Globus pallidus (tissue), 1 donor: ENCODE data around the gene ALKBH6.
"Not testable (repeated sequence)": the region's sequence is repeated elsewhere in the genome, so short reads cannot be mapped to it uniquely, and the experiment has no call there.

Source experiments
- DNase-seq: peaks from one replicate; pipeline ENCODE4 v3.0.0-alpha.2; 2015; ENCODE audit warnings: low spot score

ALKBH6 gene

DNA sequence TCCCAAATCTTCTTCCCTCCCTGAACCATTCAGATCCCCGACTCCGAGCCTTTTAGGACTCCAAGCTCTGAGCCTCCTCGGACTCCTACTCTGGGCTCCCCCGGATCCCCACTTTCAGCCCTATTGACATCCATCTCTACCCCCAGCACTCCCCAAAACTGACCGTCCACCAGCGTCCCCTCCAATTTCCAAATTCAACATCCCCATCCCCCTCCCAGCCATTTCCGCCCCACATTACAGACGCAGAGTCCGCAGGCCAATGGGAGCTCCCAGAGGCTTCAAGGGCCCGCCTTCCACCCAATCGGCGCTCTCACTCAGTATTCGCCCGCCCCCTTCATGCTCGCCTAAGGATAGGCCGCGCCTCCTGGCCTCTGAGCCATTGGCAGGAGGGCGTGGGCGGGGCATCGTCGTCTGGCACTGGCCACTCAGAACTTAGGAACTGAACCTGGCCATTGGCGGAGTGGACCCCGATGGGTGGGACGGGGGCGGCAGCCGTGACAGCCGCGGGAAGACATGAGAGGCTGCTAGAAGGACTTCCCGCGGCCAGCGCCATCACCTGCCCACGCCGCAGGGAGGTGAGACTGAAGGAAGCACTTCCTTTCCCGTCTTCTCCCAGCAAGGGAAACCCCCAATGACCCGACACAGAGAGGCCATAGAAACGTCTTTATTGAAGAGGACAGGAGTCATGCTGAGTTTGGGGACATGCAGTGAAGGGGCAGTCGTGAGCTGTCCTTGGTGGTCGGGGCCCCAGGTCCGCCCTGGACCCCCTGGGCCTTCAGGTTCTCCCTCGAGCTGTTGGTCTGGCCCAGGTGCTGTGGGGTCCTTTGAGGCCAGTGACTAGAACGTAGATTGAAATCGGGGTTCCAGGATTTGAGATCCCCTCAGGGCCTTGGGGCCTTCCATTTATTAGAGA lies at the start of gene ALKBH6:
Gene ALKBH6, minus strand, starts transcription at position 202 of the 913 bp plus-strand sequence. CDS start 816 bp downstream, outside the sequence.
- DNase-seq = peak; percentile 99

DNA sequence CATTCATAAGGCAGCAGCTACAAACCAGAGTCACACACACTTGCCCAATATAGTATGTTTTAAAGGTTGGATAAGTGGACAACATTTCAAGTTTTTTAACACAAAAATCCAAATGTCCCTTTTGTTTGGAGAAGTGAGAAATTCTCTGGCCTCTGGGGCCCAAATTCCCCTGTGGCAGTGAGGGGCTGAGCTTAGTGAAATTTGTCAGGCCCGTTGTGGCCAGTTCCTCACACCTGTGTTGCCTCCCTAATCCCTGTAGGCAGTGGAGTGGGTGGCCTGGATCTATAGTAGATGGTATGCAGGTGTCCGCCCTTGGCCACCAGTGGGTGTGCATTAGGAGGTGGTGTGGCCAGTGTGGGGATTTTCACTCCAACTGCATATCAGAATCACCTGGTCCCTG lies 47.4 kb upstream of the ALKBH6 start:
- no peak for DNase-seq

GRCh38 chr19:36060430-36060829 lies 46.4 kb upstream of the ALKBH6 start:
- DNase-seq = peak; percentile 86

GRCh38 chr19:36059180-36059910 lies 45.3 kb upstream of the ALKBH6 start:
- no peak for DNase-seq

DNA sequence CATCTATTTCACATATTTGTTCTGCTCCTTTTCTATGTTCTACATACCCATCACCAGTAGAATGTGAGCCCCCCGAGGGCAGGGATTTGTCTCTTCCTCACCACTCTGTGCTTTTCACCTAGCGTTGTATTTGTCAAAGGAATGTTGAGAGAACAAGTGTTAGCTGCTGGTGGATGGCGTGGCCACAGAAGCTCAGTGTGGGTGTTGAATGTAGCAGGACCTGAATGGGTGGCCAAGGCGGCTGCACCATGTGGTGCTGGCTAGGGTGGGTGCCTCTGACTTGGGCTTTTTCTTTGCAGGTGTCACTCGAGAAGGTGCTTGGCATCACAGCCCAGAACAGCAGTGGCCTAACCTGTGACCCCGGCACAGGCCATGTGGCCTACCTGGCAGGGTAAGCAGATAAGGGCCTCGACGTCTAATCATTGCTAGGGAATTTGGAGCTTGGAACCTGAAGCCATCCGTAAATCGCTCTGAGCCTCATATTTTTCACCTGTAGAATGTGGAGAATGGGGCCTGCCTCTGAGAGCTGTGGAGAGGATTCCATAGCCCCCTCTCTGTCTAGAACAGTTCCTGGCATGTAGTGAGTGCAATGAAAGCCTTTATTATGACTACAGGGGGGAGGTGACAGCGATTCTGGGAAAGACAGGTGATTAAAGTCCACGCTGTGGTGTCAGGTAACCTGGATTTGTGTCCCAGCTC lies 44.6 kb upstream of the ALKBH6 start:
- no peak for DNase-seq

GRCh38 chr19:36054733-36055686 lies 41.0 kb upstream of the ALKBH6 start, which contains the start of gene WDR62:
WDR62 (plus strand) TSS chr19:36054897; CDS start chr19:36054972, 75 bp downstream.
- no peak for DNase-seq

GRCh38 chr19:36054119-36054732 lies 40.2 kb upstream of the ALKBH6 start, which contains the start of gene THAP8:
THAP8 (minus strand) TSS chr19:36054285; CDS start chr19:36054217, 68 bp downstream.
- peak; percentile 99 for DNase-seq

DNA sequence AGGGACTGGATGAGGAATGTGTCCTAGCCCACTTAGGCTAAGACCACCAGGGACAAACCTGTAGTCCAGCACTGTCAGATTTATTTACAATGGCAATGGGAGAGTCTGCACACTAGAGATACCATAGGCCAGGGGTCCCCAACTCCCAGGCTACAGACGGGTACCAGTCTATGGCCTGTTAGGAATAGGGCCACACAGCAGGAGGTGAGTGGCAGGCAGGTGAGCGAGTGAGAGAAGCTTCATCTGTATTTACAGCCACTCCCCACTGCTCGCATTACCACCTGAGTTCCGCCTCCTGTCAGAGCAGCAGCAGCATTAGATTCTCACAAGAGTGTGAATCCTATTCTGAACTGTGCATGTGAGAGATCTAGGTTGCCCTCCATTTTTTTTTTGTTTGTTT lies 37.6 kb upstream of the ALKBH6 start:
- DNase-seq = no peak

DNA sequence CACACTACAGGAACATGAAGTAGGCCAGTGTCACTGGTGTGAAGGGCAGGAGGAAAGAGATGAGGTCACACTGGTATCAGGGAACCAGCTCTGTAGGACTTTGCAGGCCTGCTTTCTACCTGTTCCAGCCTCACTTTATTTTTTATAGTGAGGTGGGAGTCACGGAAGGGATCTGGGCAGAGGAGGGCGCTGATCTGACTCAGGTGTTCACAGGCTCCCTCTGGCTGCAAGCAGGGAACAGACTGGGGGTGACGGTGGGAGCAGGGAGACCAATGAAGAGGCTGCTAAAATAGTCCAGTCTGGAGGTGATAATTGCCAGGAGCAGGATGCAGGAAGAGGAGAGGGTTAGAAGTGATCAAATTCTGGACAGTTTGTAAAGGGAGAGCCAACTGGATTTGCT lies 37.2 kb upstream of the ALKBH6 start:
- DNase-seq = no peak

GRCh38 chr19:36049080-36049698 lies 35.2 kb upstream of the ALKBH6 start:
- DNase-seq = no peak

DNA sequence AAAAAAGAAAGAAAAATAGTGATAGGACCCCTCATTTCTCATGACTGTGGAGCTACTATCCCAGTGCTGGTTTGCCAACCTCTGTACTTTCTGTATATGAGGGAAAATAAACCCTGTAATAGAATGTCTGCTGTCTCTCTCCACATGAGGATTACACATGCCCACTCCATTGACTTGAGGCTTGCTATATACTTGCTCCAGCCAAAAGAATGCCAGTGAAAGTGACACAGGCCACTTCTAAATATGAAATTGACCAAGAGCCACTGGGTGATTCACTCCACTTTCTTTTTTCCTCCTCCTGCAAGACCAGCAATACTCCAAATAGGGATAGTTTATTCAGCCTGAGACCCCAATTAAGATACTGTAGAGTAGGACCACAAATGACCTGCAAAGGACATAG lies 33.8 kb upstream of the ALKBH6 start:
- DNase-seq = no peak

DNA sequence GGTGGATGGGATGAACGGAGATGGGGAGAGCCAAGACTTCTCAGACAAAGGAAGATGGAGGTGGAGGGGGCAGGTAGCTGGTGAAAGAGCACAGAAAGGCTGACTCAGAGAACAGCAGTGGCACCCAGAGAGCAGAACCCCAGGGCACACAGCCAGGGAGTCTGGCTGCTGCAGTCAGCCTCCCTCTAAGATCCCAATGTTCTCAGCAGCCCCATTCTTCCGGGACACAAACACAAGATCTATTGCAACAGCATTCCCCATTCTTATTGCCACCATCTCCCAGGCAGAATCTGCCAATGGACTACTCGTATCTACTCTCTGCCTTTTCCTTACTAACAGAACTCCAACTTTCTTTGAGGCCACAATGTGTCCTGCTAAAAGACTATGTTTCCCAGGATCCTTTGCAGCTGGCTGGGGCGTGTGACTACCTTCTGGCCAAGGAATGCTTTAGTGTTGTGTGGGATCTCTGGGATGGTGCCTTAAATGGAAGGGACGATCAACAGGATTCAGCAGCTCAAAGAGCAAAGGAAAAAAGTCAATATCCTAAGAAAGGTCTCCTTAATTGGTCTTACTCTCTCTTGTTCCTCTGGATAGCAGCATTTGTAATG lies 32.5 kb upstream of the ALKBH6 start:
- peak; percentile 61 for DNase-seq

DNA sequence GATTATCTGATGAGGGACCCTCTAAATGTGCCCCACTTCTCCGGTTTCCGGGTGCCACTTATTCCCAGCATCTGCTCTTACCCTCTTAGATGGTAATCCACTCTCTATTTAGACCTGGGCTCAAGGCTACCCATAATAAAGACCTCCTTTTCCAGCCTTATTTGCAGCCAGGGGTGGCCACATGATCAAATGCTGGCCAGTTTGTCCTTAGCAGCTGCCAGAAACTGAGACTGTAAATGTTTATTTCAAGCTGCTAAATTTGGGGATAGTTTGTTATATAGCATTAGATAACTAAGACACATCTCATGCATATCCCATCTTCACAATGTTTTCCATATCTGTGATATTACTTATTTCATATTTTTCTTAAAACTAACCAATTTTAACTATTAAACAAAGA lies 29.9 kb upstream of the ALKBH6 start:
- DNase-seq = peak; percentile 55

DNA sequence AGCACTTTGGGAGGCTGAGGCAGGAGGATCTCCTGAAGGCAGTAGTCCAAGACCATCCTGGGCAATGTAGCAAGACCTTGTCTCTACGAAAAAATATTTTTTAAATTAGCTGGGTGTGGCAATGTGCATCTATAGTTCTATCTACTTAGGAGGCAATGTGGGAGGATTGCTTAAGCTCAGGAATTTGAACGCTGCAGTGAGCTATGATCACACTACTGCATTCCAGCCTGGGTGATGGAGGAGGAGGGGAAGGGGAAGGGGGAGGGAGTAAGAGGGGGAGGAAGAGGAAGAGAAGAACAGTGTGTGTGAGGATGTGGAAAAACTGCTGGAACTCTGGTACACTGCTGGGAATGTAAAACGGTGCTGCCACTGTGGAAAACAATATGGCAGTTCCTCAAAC lies 27.8 kb upstream of the ALKBH6 start:
- DNase-seq = no peak

DNA sequence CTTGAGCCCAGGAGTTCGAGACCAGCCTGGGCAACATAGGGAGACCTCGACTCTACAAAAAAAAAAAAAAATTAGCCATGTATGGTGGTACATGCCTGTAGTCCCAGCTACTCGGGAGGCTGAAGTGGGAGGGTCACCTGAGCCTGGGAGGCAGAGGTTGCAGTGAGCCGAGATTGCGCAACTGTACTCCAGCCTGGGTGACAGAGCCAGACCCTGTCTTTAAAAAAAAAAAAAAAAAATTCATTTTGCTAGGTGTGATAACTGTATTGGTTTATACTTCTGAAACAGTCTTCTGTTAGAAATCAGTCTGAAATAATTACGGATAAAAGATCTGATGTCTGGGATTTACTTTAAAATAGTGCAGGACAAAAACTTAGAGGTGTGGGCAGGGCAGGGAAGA lies 27.1 kb upstream of the ALKBH6 start:
- not testable (repeated sequence) for DNase-seq

DNA sequence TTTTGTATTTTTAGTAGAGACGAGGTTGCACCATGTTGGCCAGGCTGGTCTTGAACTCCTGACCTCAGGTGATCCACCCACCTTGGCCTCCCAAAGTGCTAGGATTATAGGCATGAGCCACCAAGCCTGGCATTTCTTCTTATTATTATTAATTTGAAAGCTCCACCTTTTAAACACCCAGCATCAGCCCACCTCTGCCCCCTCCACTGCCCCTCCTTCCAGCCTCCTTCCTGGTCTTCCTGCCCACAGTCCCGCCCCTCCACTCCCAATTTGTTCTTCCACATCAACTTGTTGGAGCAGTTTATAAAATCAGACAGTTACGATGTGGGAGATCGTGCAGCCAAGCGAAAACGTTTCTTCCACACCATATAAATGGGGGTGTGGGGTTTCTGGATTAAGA lies 26.5 kb upstream of the ALKBH6 start:
- no peak for DNase-seq

- peak; percentile 82 for DNase-seq
Observed at GRCh38 chr19:36032251-36033104, 18.5 kb upstream of the ALKBH6 start, which contains the start of gene CLIP3. CLIP3 (minus strand) TSS chr19:36032873; CDS start chr19:36032357, 516 bp downstream.

DNA sequence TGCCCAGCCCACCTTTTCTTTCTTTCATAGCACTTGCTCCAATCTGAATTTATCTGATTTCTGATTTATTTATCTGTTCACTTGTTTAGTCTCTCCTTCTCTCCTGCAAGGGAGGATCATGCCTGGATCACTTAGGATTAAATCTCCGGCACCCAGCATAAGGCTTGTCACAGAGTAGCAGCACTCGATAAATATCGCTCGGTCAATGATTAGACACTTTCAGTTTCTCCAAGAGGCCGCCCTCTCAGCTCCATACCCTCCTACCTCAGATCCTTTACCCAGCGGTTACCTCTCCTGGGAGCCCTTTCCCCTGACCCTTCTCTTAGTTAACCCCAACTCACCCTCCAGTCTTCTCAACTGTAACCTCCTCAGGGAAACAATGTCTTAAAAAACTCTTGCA lies 17.3 kb upstream of the ALKBH6 start:
- no peak for DNase-seq
